Caco-2 (cell line): ENCODE measurements around the gene KRT27. TPM values are rescaled to one million over a fixed set of nuclear protein-coding genes. Genes with fewer than 3 reads are reported as not detected.

Experiments used
- BruUV-seq: library from RNA; stranded (reverse); fragments of 400-500 nt; replicated peaks from 2 replicates; lab custom pipeline; 2021; lab: Mats Ljungman, UMichigan
- CTCF ChIA-PET: fragments of 300-600 bp; sonication (Branson Sonifier 250); formaldehyde crosslinking; loops from one replicate; lab custom pipeline; 2022; ENCODE audit warnings: antibody characterized with exemption; lab: Charles Lee
- POLR2A ChIA-PET: fragments of 300-600 bp; sonication (Branson Sonifier 250); formaldehyde crosslinking; loops from one replicate; lab custom pipeline; 2022; ENCODE audit warnings: antibody characterized with exemption; lab: Charles Lee
- DNase-seq, 2 experiments: peaks; one replicate each; pipeline versions ENCODE4 v3.0.0 to v3.0.0-alpha.2; 2020 to 2022
- H3K27me3 ChIP-seq: replicated peaks from 2 replicates; pipeline ENCODE4 v1.6.0; 2011; ENCODE audit warnings: low read length; ENCODE audit not compliant: control insufficient read depth, insufficient read depth
- H3K36me3 ChIP-seq: 2 replicates; pipeline ENCODE4 v1.5.1; 2011; ENCODE audit warnings: low read length; ENCODE audit not compliant: control insufficient read depth, insufficient read depth
- H3K4me1 ChIP-seq: fragments of 250-450 bp; sonication (Bioruptor Pico); 2 replicates; pipeline ENCODE4 v1.5.1; 2020; ENCODE audit warnings: mild to moderate bottlenecking
- H3K4me3 ChIP-seq: 2 replicates; pipeline ENCODE4 v1.5.1; 2011; ENCODE audit warnings: low read depth, mild to moderate bottlenecking, control low read depth, low read length
- H3K9me3 ChIP-seq: fragments of 250-450 bp; sonication (Bioruptor Pico); 2 replicates; pipeline ENCODE4 v1.5.1; 2020; ENCODE audit warnings: mild to moderate bottlenecking, moderate library complexity
- H3K27ac Mint-ChIP-seq: one replicate; pipeline ENCODE4 v1.8.0; 2022; ENCODE audit warnings: mixed read lengths; ENCODE audit not compliant: unreplicated experiment
- H3K27me3 Mint-ChIP-seq: one replicate; pipeline ENCODE4 v1.8.0; 2022; ENCODE audit warnings: mixed read lengths; ENCODE audit not compliant: insufficient read depth, unreplicated experiment
- H3K36me3 Mint-ChIP-seq: one replicate; pipeline ENCODE4 v1.8.0; 2022; ENCODE audit warnings: mild to moderate bottlenecking, mixed read lengths; ENCODE audit not compliant: insufficient read depth, unreplicated experiment
- H3K4me1 Mint-ChIP-seq: one replicate; pipeline ENCODE4 v1.8.0; 2022; ENCODE audit warnings: low read depth, mixed read lengths; ENCODE audit not compliant: unreplicated experiment
- H3K4me3 Mint-ChIP-seq: one replicate; pipeline ENCODE4 v1.8.0; 2022; ENCODE audit warnings: mild to moderate bottlenecking, moderate library complexity, mixed read lengths; ENCODE audit not compliant: unreplicated experiment
- H3K9me3 Mint-ChIP-seq: one replicate; pipeline ENCODE4 v1.8.0; 2022; ENCODE audit warnings: mixed read lengths; ENCODE audit not compliant: unreplicated experiment
- intact Hi-C: fragments of 100-400 bp; cut with micrococcal nuclease; formaldehyde crosslinking; loops from one replicate; pipeline ENCODE4 v1.10.0; 2022; ENCODE audit not compliant: unreplicated experiment
- total RNA-seq: library from RNA; stranded (reverse); gene quantifications from 2 replicates; pipeline ENCODE4 v1.2.3, GENCODE V29; 2022
- TF ChIP-seq, protein P1 (sequence below), 2 experiments: fragments of 200-600 bp in 1 of 2; IDR thresholded peaks; 1 replicate in 1 of 2; 2 replicates in 1 of 2; pipeline versions ENCODE4 v1.5.1 to v1.8.0; 2011 to 2022; ENCODE audit warnings: antibody characterized with exemption in 1 of 2, control low read depth in 1 of 2, inconsistent platforms in 1 of 2, low read depth in 1 of 2, low read length in 1 of 2, mild to moderate bottlenecking in 1 of 2, moderate library complexity in 1 of 2; ENCODE audit not compliant: insufficient read depth in 1 of 2, severe bottlenecking in 1 of 2, unreplicated experiment in 1 of 2

KRT27 gene
- total RNA-seq, 1 experiment from 2014 or later = not detected

DNA sequence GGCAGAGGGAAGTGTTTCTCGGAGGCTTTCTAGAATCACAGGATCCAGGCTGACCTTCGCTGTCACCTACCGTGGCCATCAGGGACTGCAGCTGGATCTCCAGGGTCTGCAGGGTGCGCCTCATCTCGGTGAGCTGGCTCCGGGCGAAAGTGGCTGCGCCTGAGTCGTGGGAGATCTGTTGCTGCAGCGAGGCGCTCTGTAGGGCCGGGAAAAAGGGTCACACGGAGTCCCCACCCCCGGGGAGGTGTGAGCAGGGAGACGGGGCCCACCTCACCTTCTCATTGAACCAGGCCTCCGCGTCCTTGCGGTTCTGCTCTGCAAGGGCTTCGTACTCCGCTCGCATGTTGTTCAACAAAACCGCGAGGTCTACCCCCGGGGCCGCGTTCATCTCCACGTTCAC, 14.5 kb upstream of the KRT27 start:
- H3K36me3 ChIP-seq = no peaks in the 10 kb centered on the region
- Mint-ChIP-seq H3K27me3 (peaks cover 9% of the 10 kb centered on the region), H3K27ac (no peak overlapping the region), H3K4me1 (no peaks in the 10 kb centered on the region), H3K4me3 (no peak overlapping the region), H3K36me3 (no peaks in the 10 kb centered on the region), H3K9me3 (no peaks in the 10 kb centered on the region)
- DNase-seq = no peak
- no peak overlapping the region for H3K4me3 ChIP-seq
- intact Hi-C loops = no loop called here
- ChIA-PET POLR2A (no interaction called here), CTCF (no interaction called here)
- no peaks in the 10 kb centered on the region for H3K27me3 ChIP-seq
- H3K4me1 ChIP-seq = no peaks in the 10 kb centered on the region
- TF ChIP-seq, protein P1, sequence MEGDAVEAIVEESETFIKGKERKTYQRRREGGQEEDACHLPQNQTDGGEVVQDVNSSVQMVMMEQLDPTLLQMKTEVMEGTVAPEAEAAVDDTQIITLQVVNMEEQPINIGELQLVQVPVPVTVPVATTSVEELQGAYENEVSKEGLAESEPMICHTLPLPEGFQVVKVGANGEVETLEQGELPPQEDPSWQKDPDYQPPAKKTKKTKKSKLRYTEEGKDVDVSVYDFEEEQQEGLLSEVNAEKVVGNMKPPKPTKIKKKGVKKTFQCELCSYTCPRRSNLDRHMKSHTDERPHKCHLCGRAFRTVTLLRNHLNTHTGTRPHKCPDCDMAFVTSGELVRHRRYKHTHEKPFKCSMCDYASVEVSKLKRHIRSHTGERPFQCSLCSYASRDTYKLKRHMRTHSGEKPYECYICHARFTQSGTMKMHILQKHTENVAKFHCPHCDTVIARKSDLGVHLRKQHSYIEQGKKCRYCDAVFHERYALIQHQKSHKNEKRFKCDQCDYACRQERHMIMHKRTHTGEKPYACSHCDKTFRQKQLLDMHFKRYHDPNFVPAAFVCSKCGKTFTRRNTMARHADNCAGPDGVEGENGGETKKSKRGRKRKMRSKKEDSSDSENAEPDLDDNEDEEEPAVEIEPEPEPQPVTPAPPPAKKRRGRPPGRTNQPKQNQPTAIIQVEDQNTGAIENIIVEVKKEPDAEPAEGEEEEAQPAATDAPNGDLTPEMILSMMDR (IDR thresholded peaks at IDR 0.05; ENCODE audit: insufficient read depth in 1 of 2, low read depth in 1 of 2, low read length in 1 of 2, severe bottlenecking in 1 of 2, unreplicated experiment in 1 of 2) = no peak
- BruUV-seq = no TSS peak
- no peaks in the 10 kb centered on the region for H3K9me3 ChIP-seq

DNA sequence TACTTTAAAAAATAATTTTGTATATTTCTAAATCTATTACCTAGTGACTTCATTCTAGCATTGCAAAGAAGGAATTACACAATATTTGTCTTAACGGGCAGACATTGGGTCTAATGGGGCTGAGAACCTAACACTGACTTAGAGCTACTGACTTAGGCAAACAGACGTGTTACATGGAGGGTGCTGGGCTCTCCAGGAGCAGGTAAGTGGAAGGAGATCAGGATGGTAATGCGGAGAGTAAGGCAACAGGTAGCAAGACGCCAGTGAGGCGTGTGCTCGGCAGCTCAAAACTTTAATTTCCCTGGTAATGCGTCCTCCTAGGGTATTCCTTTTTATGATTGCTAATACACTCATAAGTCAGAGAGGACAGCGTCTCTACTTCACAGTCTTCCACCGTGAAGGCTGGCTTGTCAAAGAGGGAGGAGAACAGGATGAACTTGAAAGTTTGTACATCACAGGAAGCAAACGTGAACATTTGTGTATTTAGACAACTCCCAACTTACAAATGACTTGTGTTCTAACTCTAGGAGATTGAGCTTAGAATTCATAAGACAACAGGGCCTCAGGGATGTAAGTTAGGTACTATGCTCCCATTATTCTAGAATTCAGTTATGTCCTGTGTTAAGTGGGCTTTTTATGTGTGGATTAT, 12.8 kb upstream of the KRT27 start:
- Mint-ChIP-seq H3K27ac (no peak overlapping the region), H3K9me3 (no peaks in the 10 kb centered on the region), H3K36me3 (no peaks in the 10 kb centered on the region), H3K4me3 (no peak overlapping the region), H3K27me3 (peaks cover 9% of the 10 kb centered on the region), H3K4me1 (no peaks in the 10 kb centered on the region)
- ChIA-PET CTCF (interaction anchor here (0.6 to 1.2 kb wide), 3 partner anchors 178 to 180 kb away, joined by 3 to 5 read pairs (median 3); no protein-coding TSS in a partner anchor), POLR2A (interaction anchor here (1.0 kb wide), 1 partner anchor 893 kb away, joined by 3 read pairs; the partner anchor contains the start of gene EIF1)
- TF ChIP-seq, protein P1 (IDR thresholded peaks at IDR 0.05; ENCODE audit: insufficient read depth in 1 of 2, low read depth in 1 of 2, low read length in 1 of 2, severe bottlenecking in 1 of 2, unreplicated experiment in 1 of 2) = no peak
- H3K36me3 ChIP-seq = no peaks in the 10 kb centered on the region
- no peaks in the 10 kb centered on the region for H3K9me3 ChIP-seq
- H3K4me1 ChIP-seq = no peaks in the 10 kb centered on the region
- no TSS peak for BruUV-seq
- DNase-seq = no peak
- H3K27me3 ChIP-seq = no peaks in the 10 kb centered on the region
- no peak overlapping the region for H3K4me3 ChIP-seq
- intact Hi-C loops = no loop called here

DNA sequence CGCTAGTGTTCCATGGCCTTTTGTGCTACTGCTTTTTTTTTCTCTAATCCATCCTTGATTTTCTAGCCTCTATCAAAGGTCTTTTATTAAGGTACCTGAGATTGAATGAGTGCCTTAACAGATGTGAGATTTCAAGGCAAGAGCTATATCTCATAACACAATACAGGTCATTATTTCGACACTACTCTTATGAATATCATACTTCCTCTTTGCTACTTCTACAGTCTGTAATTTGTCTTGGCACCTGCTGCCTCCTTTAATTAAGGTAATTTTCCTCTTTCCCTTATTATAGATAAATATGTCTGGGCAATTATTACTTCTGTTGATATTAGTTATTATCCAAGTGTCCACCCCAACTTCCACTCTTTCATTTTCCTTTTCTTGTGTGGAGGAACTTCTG, 12.1 kb upstream of the KRT27 start:
- DNase-seq = no peak
- intact Hi-C loops = no loop called here

More for the DNA sequence above, 12.1 kb upstream of the KRT27 start:
- no peaks in the 10 kb centered on the region for H3K4me1 Mint-ChIP-seq
- H3K9me3 ChIP-seq = no peaks in the 10 kb centered on the region
- H3K4me1 ChIP-seq = no peaks in the 10 kb centered on the region
- H3K36me3 ChIP-seq = no peaks in the 10 kb centered on the region
- H3K27me3 ChIP-seq = no peaks in the 10 kb centered on the region
- CTCF ChIA-PET = interaction anchor here (0.6 to 1.2 kb wide), 2 partner anchors 177 to 179 kb away, joined by 3 to 5 read pairs; no protein-coding TSS in a partner anchor
- H3K36me3 Mint-ChIP-seq = no peaks in the 10 kb centered on the region
- H3K4me3 ChIP-seq = no peak overlapping the region
- no peak overlapping the region for H3K27ac Mint-ChIP-seq
- H3K9me3 Mint-ChIP-seq = no peaks in the 10 kb centered on the region
- no peak overlapping the region for H3K4me3 Mint-ChIP-seq
- POLR2A ChIA-PET = no interaction called here
- no TSS peak for BruUV-seq
- TF ChIP-seq, protein P1 (IDR thresholded peaks at IDR 0.05; ENCODE audit: insufficient read depth in 1 of 2, low read depth in 1 of 2, low read length in 1 of 2, severe bottlenecking in 1 of 2, unreplicated experiment in 1 of 2) = no peak
- peaks cover 9% of the 10 kb centered on the region for H3K27me3 Mint-ChIP-seq
